HG02938 (cell line): Measurements from ENCODE around the gene NFATC3.
A peak's percentile ranks its signal among the peaks of the same experiment; 100 is the strongest.

Experiments
- ATAC-seq: cut with Tn5 transposase; IDR thresholded peaks from one replicate; pipeline ENCODE4 v1.9.1; 2021; ENCODE audit warnings: mild to moderate bottlenecking, moderate library complexity; ENCODE audit not compliant: unreplicated experiment

The NFATC3 gene

DNA sequence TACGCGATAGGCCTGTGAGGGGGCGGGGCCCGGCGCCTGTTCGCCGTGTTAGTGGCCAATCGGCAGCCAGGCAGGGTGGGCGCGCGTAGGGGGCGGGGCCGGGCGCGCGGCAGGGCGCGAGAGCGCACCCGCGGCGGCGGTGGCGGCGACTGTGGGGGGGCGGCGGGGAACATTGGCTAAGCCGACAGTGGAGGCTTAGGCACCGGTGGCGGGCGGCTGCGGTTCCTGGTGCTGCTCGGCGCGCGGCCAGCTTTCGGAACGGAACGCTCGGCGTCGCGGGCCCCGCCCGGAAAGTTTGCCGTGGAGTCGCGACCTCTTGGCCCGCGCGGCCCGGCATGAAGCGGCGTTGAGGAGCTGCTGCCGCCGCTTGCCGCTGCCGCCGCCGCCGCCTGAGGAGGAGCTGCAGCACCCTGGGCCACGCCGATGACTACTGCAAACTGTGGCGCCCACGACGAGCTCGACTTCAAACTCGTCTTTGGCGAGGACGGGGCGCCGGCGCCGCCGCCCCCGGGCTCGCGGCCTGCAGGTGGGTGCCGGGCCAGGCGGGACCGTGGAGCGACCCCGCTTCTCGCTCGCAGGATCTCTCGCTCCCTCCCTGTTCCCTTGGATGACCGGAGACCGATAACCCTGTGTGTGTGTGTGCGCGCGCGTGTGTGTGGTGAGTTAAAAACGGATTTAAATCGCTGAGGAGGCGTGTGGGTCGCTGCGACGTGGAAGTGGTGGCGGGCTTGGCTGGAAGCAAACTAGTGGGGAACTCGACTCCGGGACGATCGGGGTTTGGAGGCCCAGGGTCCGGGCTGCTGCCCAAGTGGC lies at the start of gene NFATC3:
TSS of gene NFATC3 (plus strand) at position 112 of the 813 bp plus-strand sequence. CDS start at position 424, 312 bp downstream.
- ATAC-seq: peak; percentile 37

DNA sequence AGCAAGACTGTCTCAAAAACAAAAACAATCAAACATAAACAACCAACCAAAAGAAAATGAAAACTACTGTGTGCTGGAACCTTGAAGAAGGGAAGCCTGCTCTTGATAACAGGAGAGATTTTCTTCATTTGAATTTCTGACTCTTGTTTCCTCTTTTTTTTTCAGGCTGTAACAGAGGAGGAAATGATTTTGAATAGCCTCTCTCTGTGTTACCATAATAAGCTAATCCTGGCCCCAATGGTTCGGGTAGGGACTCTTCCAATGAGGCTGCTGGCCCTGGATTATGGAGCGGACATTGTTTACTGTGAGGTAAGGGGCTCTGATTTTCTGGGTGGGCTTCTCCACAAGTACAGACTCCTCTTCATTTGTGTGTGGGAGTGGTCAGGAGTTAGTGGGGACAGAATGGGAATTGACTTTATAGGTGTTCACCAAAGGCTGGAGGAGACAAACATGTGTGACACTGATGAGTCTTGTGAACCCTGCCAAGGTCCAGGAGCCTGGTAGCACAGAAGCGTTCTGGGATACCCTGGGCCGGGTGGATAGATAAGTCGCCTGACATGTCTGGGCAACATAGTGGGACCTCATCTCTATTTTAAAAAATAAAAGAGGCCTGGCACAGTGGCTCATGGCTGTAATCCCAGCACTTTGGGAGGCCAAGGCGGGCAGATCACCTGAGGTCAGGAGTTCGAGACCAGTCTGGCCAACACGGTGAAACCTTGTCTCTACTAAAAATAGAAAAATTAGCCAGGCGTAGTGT lies 47.2 kb upstream of the NFATC3 start:
- no peak for ATAC-seq

DNA sequence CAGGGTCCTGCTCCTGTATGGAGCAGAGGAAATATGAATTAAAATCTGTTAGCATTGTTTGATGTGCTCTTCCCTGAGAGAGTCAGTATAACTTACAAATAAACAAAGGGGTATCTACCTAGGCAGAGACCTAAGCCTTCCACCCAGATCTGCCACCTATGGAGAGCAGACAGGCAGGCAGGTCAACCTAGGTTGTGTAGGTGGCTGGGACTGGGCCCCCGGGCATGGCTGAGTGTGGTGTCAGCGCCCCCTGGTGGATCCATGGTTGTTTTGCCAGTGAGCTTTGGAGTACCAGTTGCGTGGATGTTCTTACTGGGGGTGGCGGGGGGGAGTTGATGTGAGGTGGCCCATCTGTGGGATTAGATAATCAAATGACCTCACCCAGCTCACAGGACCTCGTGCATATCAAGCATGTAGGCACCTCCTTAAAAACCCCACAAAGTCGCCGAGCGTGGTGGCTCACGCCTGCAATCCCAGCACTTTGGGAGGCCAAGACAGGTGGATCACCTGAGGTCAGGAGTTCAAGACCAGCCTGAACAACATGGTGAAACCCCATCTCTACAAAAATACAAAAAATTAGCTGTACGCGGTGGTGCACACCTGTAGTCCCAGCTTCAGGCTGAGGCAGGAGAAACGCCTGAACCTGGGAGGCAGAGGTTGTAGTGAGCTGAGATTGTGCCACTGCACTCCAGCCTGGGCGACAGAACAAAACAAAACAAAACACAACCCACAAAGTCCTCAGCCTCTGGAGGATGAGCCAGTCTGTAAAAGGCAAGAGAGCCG lies 44.5 kb upstream of the NFATC3 start:
- ATAC-seq: peak; percentile 62

DNA sequence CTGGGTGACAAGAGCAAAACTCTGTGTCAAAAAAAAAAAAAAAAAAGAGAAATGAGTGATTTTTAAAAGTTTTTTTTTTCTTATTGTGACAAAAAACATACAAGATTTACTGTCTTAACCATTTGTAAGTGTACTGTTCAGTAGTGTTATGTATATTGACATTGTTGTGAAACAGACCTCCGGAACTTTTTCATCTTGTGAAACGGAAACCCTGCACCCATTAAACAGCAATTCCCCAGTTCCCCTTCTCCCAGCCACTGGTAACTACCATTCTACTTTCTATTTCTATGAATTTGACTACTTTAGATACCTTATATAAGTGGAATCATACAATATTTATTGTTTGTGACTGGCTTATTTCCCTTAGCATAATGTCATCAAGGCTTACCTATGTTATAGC lies 43.4 kb upstream of the NFATC3 start:
- no peak for ATAC-seq

DNA sequence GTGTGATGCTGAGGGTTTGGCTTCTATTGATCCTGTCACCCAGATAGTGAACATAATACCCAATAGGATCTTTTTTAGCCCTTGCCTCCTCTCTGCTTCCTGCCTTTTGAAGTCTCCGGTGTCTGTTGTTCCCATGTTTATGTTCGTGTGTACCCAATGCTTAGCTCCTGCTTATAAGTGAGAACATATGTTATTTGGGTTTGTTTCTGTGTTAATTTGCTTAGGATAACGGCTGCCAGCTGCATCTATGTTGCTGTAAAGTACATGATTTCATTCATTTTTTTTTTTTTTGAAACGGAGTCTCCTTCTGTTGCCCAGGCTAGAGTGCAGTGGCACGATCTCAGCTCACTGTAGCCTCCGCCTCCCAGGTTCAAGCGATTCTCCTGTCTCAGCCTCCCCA lies 39.1 kb upstream of the NFATC3 start:
- ATAC-seq: no peak

GRCh38 chr16:68047987-68048386 lies 37.2 kb upstream of the NFATC3 start:
- ATAC-seq: no peak

DNA sequence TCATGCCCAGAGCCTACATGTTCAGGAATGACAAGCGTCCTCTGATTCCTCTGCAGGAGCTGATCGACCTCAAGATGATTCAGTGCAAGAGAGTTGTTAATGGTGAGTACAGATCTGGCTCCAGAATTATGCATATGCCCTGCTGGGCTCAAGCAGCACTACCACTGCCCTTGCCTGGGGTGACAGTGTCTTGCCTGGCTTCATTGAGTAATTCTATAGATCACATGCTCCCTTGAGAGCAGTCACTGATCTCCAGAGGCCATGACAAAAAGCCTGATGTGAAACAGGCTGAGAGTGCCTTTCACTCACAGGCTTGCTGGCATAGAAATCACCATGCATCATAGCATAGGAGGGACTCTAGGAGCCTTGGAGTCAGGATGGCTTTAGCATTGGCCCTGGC lies 35.7 kb upstream of the NFATC3 start:
- ATAC-seq: no peak

DNA sequence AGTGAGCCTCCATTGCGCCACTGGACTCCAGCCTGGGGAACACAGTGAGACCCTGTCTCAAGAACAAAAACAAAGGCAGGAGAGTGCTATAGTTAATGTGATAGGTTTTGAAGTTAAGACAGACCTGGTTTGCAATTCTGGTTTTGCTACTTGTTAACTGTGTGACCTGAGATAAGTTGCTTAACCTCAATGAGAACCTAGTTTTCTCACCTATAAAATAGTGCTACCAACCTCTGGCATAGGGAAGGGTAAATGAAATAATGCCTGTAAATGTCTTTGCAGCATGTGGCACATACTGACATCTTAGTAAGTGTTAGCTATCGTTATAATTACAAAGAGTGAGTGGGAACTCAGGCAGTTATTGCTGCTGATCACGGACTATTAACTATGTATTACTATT lies 29.8 kb upstream of the NFATC3 start:
- ATAC-seq: no peak

DNA sequence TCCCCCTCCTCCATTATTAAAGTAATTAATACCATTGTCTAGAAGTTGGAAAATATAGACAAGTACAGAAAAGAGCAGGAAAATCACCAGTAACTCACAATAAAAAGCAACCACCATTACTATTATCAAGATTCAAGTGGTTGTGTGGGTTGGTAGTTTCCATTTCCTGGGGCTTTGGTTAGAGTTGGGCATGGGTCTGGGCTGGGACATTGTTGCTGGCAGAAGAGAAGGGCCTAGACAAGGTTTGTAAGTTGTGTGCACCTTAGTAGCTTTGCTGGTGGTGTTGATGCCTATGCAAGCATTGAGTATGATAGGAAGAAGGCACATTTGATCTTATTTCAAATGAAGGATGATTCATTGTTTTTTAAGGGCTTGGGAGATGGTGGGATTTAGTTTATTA lies 25.4 kb upstream of the NFATC3 start:
- ATAC-seq: no peak

DNA sequence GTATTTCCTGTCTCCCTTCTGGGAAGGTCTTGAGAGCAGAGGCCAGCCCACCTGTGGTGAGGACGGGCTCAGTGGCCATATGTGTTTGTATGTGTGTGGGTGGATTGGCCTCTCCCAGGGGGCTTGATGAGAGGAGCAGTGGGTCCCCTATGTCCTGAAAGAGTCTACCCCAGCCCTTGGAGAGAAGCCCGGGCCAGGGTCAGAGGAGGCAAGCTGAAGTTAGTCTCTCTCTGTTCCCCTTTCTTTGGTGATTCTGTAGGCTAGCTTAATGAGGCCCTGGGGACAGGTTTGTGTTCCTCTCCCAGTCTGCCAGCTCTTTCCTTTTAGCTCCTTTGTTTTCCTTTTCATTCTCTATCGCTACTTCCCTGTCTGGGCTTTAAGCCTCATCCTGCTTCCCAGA lies 23.8 kb upstream of the NFATC3 start:
- ATAC-seq: no peak

- ATAC-seq: no peak
Observed at GRCh38 chr16:68062910-68063393, 22.2 kb upstream of the NFATC3 start.

GRCh38 chr16:68064791-68065365 lies 20.3 kb upstream of the NFATC3 start:
- ATAC-seq: no peak

DNA sequence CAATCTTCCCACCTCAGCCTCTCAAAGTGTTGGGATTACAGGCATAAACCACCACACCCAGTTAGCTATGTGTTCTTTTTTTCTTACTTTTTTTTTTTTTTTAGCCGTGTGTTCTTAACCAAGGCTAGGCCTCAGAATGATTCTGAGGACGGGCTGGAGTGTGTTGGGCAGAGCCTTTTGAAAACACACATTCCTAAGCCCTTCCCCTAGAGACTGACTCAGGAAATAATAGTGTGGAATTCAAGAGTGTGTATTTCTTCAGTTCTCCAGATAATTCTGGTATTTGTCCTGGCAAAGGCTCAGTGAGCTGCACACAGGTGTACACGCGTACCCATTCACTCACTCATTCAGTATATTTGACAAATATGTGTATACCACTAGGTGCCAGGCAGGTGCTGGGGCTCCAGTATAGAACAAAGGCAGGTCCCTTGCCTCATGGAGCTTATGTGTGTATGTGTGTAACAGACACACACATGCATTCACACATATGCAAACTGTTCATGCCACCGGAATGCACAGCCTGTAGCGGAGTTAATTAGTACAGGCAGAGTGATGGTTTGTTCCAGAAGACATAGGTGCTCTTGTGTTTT lies 19.4 kb upstream of the NFATC3 start:
- ATAC-seq: no peak

DNA sequence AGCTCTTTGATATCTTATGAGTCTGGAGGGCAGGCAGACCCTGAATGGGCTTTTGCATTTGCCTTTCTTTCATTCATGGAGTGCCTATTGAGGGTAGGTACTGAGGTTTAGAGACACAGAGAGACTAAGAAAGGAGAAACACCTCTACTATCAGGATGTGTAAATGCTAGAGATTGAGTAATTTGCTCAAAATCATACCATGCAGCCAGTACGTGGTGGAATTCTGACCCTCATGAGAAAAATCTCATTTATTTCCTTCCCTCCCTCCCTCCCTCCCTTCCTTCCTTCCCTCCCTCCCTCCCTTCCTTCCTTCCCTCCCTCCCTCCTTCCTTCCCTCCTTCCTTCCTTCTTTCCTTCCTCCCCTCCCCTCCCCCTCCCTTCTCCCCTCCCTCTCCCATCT lies 18.4 kb upstream of the NFATC3 start:
- ATAC-seq: no peak

DNA sequence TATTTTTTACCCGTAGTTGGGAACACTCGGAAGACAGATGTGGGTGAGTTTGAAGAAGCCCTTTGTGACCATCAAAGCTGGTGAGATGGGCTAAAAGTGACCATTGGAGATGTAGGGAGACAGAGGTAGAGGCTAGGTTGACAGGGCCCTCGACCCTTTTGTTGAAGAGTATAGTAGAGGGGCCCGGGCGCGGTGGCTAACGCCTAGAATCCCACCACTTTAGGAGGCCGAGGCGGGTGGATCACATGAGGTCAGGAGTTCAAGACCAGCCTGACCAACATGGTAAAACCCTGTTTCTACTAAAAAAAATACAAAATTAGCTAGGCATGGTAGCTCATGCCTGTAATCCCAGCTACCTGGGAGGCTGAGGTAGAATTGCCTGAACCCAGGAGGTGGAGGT lies 16.2 kb upstream of the NFATC3 start:
- ATAC-seq: no peak

GRCh38 chr16:68069511-68070248 lies 15.5 kb upstream of the NFATC3 start:
- no peak for ATAC-seq

GRCh38 chr16:68070249-68070730 lies 14.9 kb upstream of the NFATC3 start:
- ATAC-seq: no peak

DNA sequence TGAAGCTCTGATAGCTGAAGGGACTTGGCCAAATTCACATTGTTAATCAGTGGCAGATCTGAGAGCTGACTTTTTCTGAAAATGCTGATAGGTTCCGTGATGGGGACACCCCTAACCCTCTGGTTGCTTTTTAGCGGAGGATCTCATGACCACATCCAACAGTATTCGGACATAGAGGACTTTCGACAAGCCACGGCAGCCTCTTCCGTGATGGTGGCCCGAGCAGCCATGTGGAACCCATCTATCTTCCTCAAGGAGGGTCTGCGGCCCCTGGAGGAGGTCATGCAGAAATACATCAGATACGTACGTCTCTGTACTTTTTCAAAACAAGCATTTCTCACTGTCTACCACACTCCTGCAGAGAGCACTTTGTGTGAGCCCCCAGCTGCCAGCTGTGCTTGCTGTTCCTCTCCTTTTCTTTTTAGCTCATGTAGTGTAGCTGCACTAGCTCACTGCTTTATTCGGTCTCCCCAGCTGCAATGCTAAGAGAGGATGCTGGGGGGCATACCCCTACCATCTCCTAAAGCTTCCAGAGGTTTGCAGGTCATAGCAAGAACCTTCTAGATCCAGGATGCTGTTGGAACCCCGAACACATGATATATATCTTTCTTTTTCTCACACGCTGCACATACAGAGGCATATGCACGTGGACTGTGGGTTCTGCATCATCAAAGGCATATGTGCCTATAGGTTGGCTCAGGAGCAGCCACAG lies 14.2 kb upstream of the NFATC3 start:
- no peak for ATAC-seq

GRCh38 chr16:68071518-68071901 lies 13.7 kb upstream of the NFATC3 start:
- no peak for ATAC-seq
